IMR-90 (cell line): Measurements from ENCODE around the gene HSPA1L. TPM values are rescaled to one million over a fixed set of nuclear protein-coding genes. Genes with fewer than 3 reads are reported as not detected.

Experiments used
- ATAC-seq: fragments of 200-7000 bp; cut with Tn5 transposase; 2 replicates; pipeline ENCODE4 v1.9.1; 2020; ENCODE audit warnings: low read depth, mild to moderate bottlenecking, moderate library complexity
- BruUV-seq: library from RNA; stranded (reverse); fragments of 400-500 nt; replicated peaks from 2 replicates; lab custom pipeline; 2021; lab: Mats Ljungman, UMichigan
- CTCF ChIA-PET: fragments of 300-600 bp; formaldehyde crosslinking; extraction: SDS; loops from one replicate; lab custom pipeline; 2021; ENCODE audit warnings: antibody characterized with exemption; lab: Yijun Ruan, JAX
- POLR2A ChIA-PET: fragments of 300-600 bp; sonication (Branson Sonifier 250); formaldehyde crosslinking; loops from one replicate; lab custom pipeline; 2022; ENCODE audit warnings: antibody characterized with exemption; ENCODE audit not compliant: unreplicated experiment; lab: Charles Lee
- DNase-seq: peaks from one replicate; pipeline ENCODE4 v3.0.0; 2013
- H2AFZ ChIP-seq: replicated peaks from 2 replicates; pipeline ENCODE3; 2013; ENCODE audit warnings: low read length, mild to moderate bottlenecking; ENCODE audit not compliant: poor library complexity
- H2AK5ac ChIP-seq: 2 replicates; pipeline ENCODE4 v1.6.1; 2013; ENCODE audit warnings: low read depth, low read length, inconsistent platforms
- H2AK9ac ChIP-seq: replicated peaks from 2 replicates; pipeline ENCODE3; 2013; ENCODE audit warnings: mild to moderate bottlenecking, low read depth, low read length, moderate library complexity; ENCODE audit not compliant: poor library complexity
- H2BK120ac ChIP-seq: 2 replicates; pipeline ENCODE4 v1.6.1; 2013; ENCODE audit warnings: low read depth, low read length, inconsistent platforms
- H2BK15ac ChIP-seq: 3 replicates; pipeline ENCODE4 v1.6.1; 2013; ENCODE audit warnings: low read depth, low read length, inconsistent platforms
- H2BK20ac ChIP-seq: 2 replicates; pipeline ENCODE4 v1.6.1; 2013; ENCODE audit warnings: low read depth, mild to moderate bottlenecking, inconsistent platforms, low read length, moderate library complexity
- H2BK5ac ChIP-seq: 2 replicates; pipeline ENCODE4 v1.6.1; 2013; ENCODE audit warnings: mild to moderate bottlenecking, low read depth, low read length, inconsistent platforms; ENCODE audit not compliant: poor library complexity, severe bottlenecking
- H3K14ac ChIP-seq: replicated peaks from 2 replicates; pipeline ENCODE4 v1.6.1; 2013; ENCODE audit warnings: low read depth, low read length, inconsistent platforms
- H3K18ac ChIP-seq: 2 replicates; pipeline ENCODE4 v1.6.1; 2013; ENCODE audit warnings: low read depth, low read length, control low read depth
- H3K23ac ChIP-seq: 2 replicates; pipeline ENCODE4 v1.6.1; 2013; ENCODE audit warnings: low read depth, low read length, inconsistent platforms
- H3K27ac ChIP-seq: 2 replicates; pipeline ENCODE4 v1.5.1; 2013; ENCODE audit warnings: mild to moderate bottlenecking, control low read depth, low read length; ENCODE audit not compliant: insufficient read depth
- H3K27me3 ChIP-seq: 2 replicates; pipeline ENCODE4 v1.6.1; 2013; ENCODE audit warnings: low read length; ENCODE audit not compliant: control insufficient read depth, insufficient read depth
- H3K36me3 ChIP-seq: 2 replicates; pipeline ENCODE4 v1.6.1; 2013; ENCODE audit warnings: low read length, mixed read lengths; ENCODE audit not compliant: control insufficient read depth, insufficient read depth
- H3K4ac ChIP-seq: 2 replicates; pipeline ENCODE4 v1.6.1; 2013; ENCODE audit warnings: low read depth, low read length, inconsistent platforms
- H3K4me1 ChIP-seq: 2 replicates; pipeline ENCODE4 v1.6.1; 2013; ENCODE audit warnings: low read length, mixed read lengths; ENCODE audit not compliant: control insufficient read depth, insufficient read depth
- H3K4me2 ChIP-seq: 2 replicates; pipeline ENCODE4 v1.6.1; 2013; ENCODE audit warnings: low read depth, mild to moderate bottlenecking, control low read depth, low read length, moderate library complexity
- H3K4me3 ChIP-seq: 2 replicates; pipeline ENCODE4 v1.5.1; 2013; ENCODE audit warnings: low read depth, mild to moderate bottlenecking, control low read depth, low read length, moderate library complexity; ENCODE audit not compliant: insufficient read depth
- H3K56ac ChIP-seq: 2 replicates; pipeline ENCODE4 v1.6.1; 2013; ENCODE audit warnings: low read length, inconsistent platforms; ENCODE audit not compliant: insufficient read depth; ENCODE audit errors: extremely low read depth
- H3K79me1 ChIP-seq, 2 experiments: 2 replicates each; pipeline ENCODE4 v1.6.1; 2013; ENCODE audit warnings: low read length in 2 of 2, inconsistent platforms in 1 of 2, low read depth in 1 of 2
- H3K9ac ChIP-seq: 2 replicates; pipeline ENCODE4 v1.6.1; 2013; ENCODE audit warnings: low read depth, low read length, control low read depth
- H3K9me1 ChIP-seq: 2 replicates; pipeline ENCODE4 v1.6.1; 2013; ENCODE audit warnings: low read length, inconsistent platforms; ENCODE audit not compliant: insufficient read depth
- H3K9me3 ChIP-seq: 2 replicates; pipeline ENCODE4 v1.6.1; 2013; ENCODE audit warnings: low read length; ENCODE audit not compliant: control insufficient read depth, insufficient read depth
- H4K20me1 ChIP-seq: 2 replicates; pipeline ENCODE4 v1.6.1; 2013; ENCODE audit warnings: low read length, inconsistent platforms; ENCODE audit not compliant: insufficient read depth
- H4K5ac ChIP-seq: 2 replicates; pipeline ENCODE4 v1.6.1; 2013; ENCODE audit warnings: mild to moderate bottlenecking, low read depth, low read length, control low read depth
- H4K8ac ChIP-seq, 2 experiments: 2 replicates each; pipeline ENCODE4 v1.6.1; 2013; ENCODE audit warnings: low read depth in 2 of 2, low read length in 2 of 2, control low read depth in 1 of 2, inconsistent platforms in 1 of 2
- H4K91ac ChIP-seq: 2 replicates; pipeline ENCODE4 v1.6.1; 2013; ENCODE audit warnings: low read depth, low read length, inconsistent platforms; ENCODE audit not compliant: insufficient read depth
- CEBPB ChIP-seq: IDR thresholded peaks from 2 replicates; pipeline ENCODE4 v1.6.1; 2012; ENCODE audit warnings: low read depth, low read length, improper control_type of control experiment
- CTCF ChIP-seq: conservative IDR thresholded peaks from 2 replicates; pipeline ENCODE4 v1.5.1; 2012; ENCODE audit warnings: mild to moderate bottlenecking, low read depth, low read length, improper control_type of control experiment
- ELK1 ChIP-seq: fragments of 150-350 bp; IDR thresholded peaks from 2 replicates; pipeline ENCODE4 v1.6.1; 2016; ENCODE audit warnings: low read depth, mild to moderate bottlenecking, low read length, moderate library complexity, borderline replicate concordance
- FOS ChIP-seq: fragments of 150-350 bp; IDR thresholded peaks from 2 replicates; pipeline ENCODE4 v1.6.1; 2016; ENCODE audit warnings: low read depth, low read length
- MAFK ChIP-seq: IDR thresholded peaks from 2 replicates; pipeline ENCODE4 v1.6.1; 2012; ENCODE audit warnings: low read depth, low read length, improper control_type of control experiment
- MAZ ChIP-seq: IDR thresholded peaks from 2 replicates; pipeline ENCODE4 v1.6.1; 2012; ENCODE audit warnings: low read depth, mild to moderate bottlenecking, low read length, improper control_type of control experiment, moderate library complexity, borderline replicate concordance
- MXI1 ChIP-seq: IDR thresholded peaks from 2 replicates; pipeline ENCODE4 v1.6.1; 2012; ENCODE audit warnings: low read depth, mild to moderate bottlenecking, low read length, moderate library complexity, borderline replicate concordance
- NFE2L2 ChIP-seq: fragments of 150-350 bp; IDR thresholded peaks from 2 replicates; pipeline ENCODE4 v1.6.1; 2016; ENCODE audit warnings: low read depth, mild to moderate bottlenecking, low read length
- POLR2A ChIP-seq: IDR thresholded peaks from 2 replicates; pipeline ENCODE4 v1.6.1; 2012; ENCODE audit warnings: mild to moderate bottlenecking, low read depth, low read length
- RAD21 ChIP-seq: IDR thresholded peaks from 2 replicates; pipeline ENCODE4 v1.6.1; 2012; ENCODE audit warnings: low read length, improper control_type of control experiment
- RCOR1 ChIP-seq: IDR thresholded peaks from 2 replicates; pipeline ENCODE4 v1.6.1; 2012; ENCODE audit warnings: mild to moderate bottlenecking, low read length, improper control_type of control experiment; ENCODE audit not compliant: insufficient replicate concordance
- RFX5 ChIP-seq: IDR thresholded peaks from 2 replicates; pipeline ENCODE4 v1.8.0; 2012; ENCODE audit warnings: low read depth, mild to moderate bottlenecking, low read length, moderate library complexity
- SMC3 ChIP-seq: fragments of 150-350 bp; IDR thresholded peaks from 2 replicates; pipeline ENCODE4 v1.6.1; 2016; ENCODE audit warnings: low read depth, mild to moderate bottlenecking, antibody characterized with exemption, low read length, moderate library complexity
- USF2 ChIP-seq: fragments of 150-350 bp; IDR thresholded peaks from 2 replicates; pipeline ENCODE4 v1.6.1; 2017; ENCODE audit warnings: mild to moderate bottlenecking, antibody characterized with exemption, low read length, low read depth
- WGBS, 2 experiments: methylation state at CpG; one replicate each; pipeline versions ENCODE4 v1.1.5 to v1.1.7; 2013; ENCODE audit warnings: missing lambda C conversion rate in 2 of 2; ENCODE audit not compliant: insufficient read length in 1 of 2; ENCODE audit errors: extremely low coverage in 2 of 2; 5-methylcytosine and 5-hydroxymethylcytosine counted together
- dilution Hi-C: fragments of 300-500 bp; cut with HindIII; formaldehyde crosslinking; loops from one replicate; pipeline ENCODE4 v1.14.3; 2018; ENCODE audit warnings: low sequenced_read_pairs; ENCODE audit not compliant: unreplicated experiment
- in situ Hi-C: fragments of 300-500 bp; cut with MboI; formaldehyde crosslinking; loops from 3 replicates; pipeline ENCODE4 v1.14.3; 2019; ENCODE audit warnings: low sequenced_read_pairs, inconsistent platforms, mixed read lengths
- intact Hi-C: fragments of 100-400 bp; cut with micrococcal nuclease; formaldehyde crosslinking; loops from 2 replicates; pipeline ENCODE4 v1.10.0; 2022
- polyA plus RNA-seq, 3 experiments: library from polyadenylated mRNA; depleted of rRNA; stranded (reverse); fragments of >200 nt; gene quantifications; 2 replicates each; pipeline ENCODE4 v1.2.3, GENCODE V29; 2012; ENCODE audit warnings: low replicate concordance in 1 of 3
- total RNA-seq: library from RNA; depleted of rRNA; stranded (reverse); fragments of >200 nt; gene quantifications from 2 replicates; pipeline ENCODE4 v1.2.3, GENCODE V29; 2012

Gene HSPA1L
- total and polyA plus RNA-seq, 2 of the 4 experiments (the other 2 are of a cell fraction), result 0.97 to 1.3 TPM

GRCh38 chr6:31797588-31797987 lies 17.5 kb downstream of the HSPA1L start:
- ChIA-PET POLR2A (no interaction called here), CTCF (no interaction called here)
- no peak overlapping the region for H3K14ac ChIP-seq
- WGBS, 2 experiments, result no CpG with 5 or more reads among the region's 5 CpGs
- H2BK20ac ChIP-seq, result no peak overlapping the region
- H3K4me2 ChIP-seq, result no peak overlapping the region
- no peak overlapping the region for H3K4me3 ChIP-seq
- dilution Hi-C loops (no loop called here), in situ Hi-C loops (no loop called here), intact Hi-C loops (no loop called here)
- no peak overlapping the region for H4K8ac ChIP-seq
- no peaks in the 10 kb centered on the region for H3K9me3 ChIP-seq
- no TSS peak for BruUV-seq
- H3K18ac ChIP-seq, result no peak overlapping the region
- TF ChIP-seq SMC3, result no peak
- no peak for TF ChIP-seq POLR2A
- TF ChIP-seq CTCF, result no peak
- TF ChIP-seq CEBPB, result no peak
- no peak for TF ChIP-seq ELK1
- no peak for TF ChIP-seq MXI1
- no peak for TF ChIP-seq FOS
- TF ChIP-seq RAD21, result no peak
- no peak for TF ChIP-seq RCOR1
- TF ChIP-seq NFE2L2, result no peak
- TF ChIP-seq RFX5, result no peak
- TF ChIP-seq USF2, result no peak
- no peak for TF ChIP-seq MAFK
- TF ChIP-seq MAZ, result no peak
- no peak overlapping the region for H3K56ac ChIP-seq
- peaks cover 4% of the 10 kb centered on the region for H3K36me3 ChIP-seq
- no peak overlapping the region for H2AK9ac ChIP-seq
- H3K4ac ChIP-seq, result no peak overlapping the region
- H2AFZ ChIP-seq, result no peak overlapping the region
- H4K91ac ChIP-seq, result no peak overlapping the region
- no peaks in the 10 kb centered on the region for H3K9me1 ChIP-seq
- no peak overlapping the region for H4K5ac ChIP-seq
- no peak overlapping the region for H2BK15ac ChIP-seq
- H2BK120ac ChIP-seq, result no peak overlapping the region
- peaks cover 0 to 30% of the 10 kb centered on the region in 2 experiments for H3K79me1 ChIP-seq
- ATAC-seq (no peak), DNase-seq (no peak)
- no peak overlapping the region for H3K23ac ChIP-seq
- no peak overlapping the region for H2AK5ac ChIP-seq
- H3K27me3 ChIP-seq, result no peaks in the 10 kb centered on the region
- H3K9ac ChIP-seq, result no peak overlapping the region
- no peak overlapping the region for H3K27ac ChIP-seq
- H4K20me1 ChIP-seq, result no peaks in the 10 kb centered on the region
- no peaks in the 10 kb centered on the region; the same call in 1 of the 2 replicates for H3K4me1 ChIP-seq
- H2BK5ac ChIP-seq, result no peak overlapping the region
